Peyer's patch (tissue), 4 donors: ENCODE data around the gene CCDC88C. TPM values are rescaled to one million over a fixed set of nuclear protein-coding genes. Genes with fewer than 3 reads are reported as not detected.
"Not testable (repeated sequence)": the region's sequence is repeated elsewhere in the genome, so short reads cannot be mapped to it uniquely, and the experiment has no call there.

Source experiments
- DNase-seq, 3 donors: peaks; one replicate each; pipeline ENCODE4 v3.0.0-alpha.2; 2017 to 2019
- H3K27ac ChIP-seq, 4 donors: fragments of 200-600 bp; sonication (generic); one replicate each; pipeline ENCODE4 v1.5.1; 2016 to 2019
- H3K27me3 ChIP-seq, 2 donors: fragments of 200-600 bp; sonication (generic); one replicate each; pipeline ENCODE4 v1.5.1; 2019
- H3K36me3 ChIP-seq, 3 donors: fragments of 200-600 bp; sonication (generic); one replicate each; pipeline ENCODE4 v1.5.1; 2016 to 2019
- H3K4me1 ChIP-seq, 4 donors: fragments of 200-600 bp; sonication (generic); one replicate each; pipeline ENCODE4 v1.5.1; 2016 to 2019
- H3K4me3 ChIP-seq, 4 donors: fragments of 200-600 bp; sonication (generic); 1 replicate in 3 of 4; 2 replicates in 1 of 4; pipeline ENCODE4 v1.5.1; 2016 to 2019; ENCODE audit warnings: mild to moderate bottlenecking in 1 of 4
- H3K9me3 ChIP-seq, 4 donors: fragments of 200-600 bp; sonication (generic); one replicate each; pipeline ENCODE4 v1.5.1; 2016 to 2019; ENCODE audit warnings: mild to moderate bottlenecking in 1 of 4
- POLR2A ChIP-seq, 2 donors: fragments of 450-650 bp; IDR thresholded peaks; one replicate each; pipeline ENCODE4 v1.5.1; 2017; ENCODE audit warnings: antibody characterized with exemption in 2 of 2, mild to moderate bottlenecking in 2 of 2, moderate library complexity in 2 of 2
- total RNA-seq, 4 donors: library from RNA; depleted of rRNA; stranded (reverse); fragments of >200 nt; gene quantifications; one replicate each; pipeline ENCODE4 v1.1.0, GENCODE V29; 2016
- TF ChIP-seq, protein P1 (sequence below), 6 experiments: fragments of 450-650 bp in 4 of 6; fragments of 200-600 bp in 2 of 6; sonication (generic) in 1 of 6; IDR thresholded peaks; one replicate each; pipeline ENCODE4 v1.5.1; 2017 to 2019; ENCODE audit warnings: antibody characterized with exemption in 6 of 6, mild to moderate bottlenecking in 3 of 6, moderate library complexity in 1 of 6

CCDC88C gene
- total RNA-seq, 4 donors from 2014 or later = 18.9 to 189 (median 77.2) TPM

DNA sequence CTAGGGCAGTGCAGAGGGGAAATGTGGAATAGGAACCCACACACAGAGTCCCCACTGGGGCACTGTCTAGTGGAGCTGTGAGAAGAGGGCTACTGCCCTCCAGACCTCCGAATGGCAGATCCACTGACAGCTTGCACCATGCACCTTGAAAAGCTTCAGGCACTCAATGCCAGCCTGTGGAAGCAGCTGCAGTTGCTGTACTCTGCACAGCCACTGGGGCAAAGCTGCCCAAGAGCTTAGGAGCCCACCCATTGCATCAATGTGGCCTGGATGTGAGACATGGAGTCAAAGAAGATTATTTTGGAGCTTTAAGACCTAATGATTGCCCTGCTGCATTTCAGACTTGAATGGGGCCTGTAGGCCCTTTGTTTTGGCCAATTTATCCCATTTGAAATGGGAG is 21.7 kb upstream of the CCDC88C start:
- Histone ChIP-seq H3K27me3 (no peaks in the 10 kb centered on the region), H3K27ac (no peak overlapping the region), H3K4me1 (no peaks in the 10 kb centered on the region), H3K36me3 (no peaks in the 10 kb centered on the region), H3K9me3 (peaks cover 0 to 4% (median 0%) of the 10 kb centered on the region in 4 donors), H3K4me3 (no peak overlapping the region)
- TF ChIP-seq, protein P1, sequence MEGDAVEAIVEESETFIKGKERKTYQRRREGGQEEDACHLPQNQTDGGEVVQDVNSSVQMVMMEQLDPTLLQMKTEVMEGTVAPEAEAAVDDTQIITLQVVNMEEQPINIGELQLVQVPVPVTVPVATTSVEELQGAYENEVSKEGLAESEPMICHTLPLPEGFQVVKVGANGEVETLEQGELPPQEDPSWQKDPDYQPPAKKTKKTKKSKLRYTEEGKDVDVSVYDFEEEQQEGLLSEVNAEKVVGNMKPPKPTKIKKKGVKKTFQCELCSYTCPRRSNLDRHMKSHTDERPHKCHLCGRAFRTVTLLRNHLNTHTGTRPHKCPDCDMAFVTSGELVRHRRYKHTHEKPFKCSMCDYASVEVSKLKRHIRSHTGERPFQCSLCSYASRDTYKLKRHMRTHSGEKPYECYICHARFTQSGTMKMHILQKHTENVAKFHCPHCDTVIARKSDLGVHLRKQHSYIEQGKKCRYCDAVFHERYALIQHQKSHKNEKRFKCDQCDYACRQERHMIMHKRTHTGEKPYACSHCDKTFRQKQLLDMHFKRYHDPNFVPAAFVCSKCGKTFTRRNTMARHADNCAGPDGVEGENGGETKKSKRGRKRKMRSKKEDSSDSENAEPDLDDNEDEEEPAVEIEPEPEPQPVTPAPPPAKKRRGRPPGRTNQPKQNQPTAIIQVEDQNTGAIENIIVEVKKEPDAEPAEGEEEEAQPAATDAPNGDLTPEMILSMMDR (IDR thresholded peaks at IDR 0.05) = no peak
- no peak for TF ChIP-seq POLR2A (IDR thresholded peaks at IDR 0.05)
- no peak for DNase-seq

GRCh38 chr14:91438845-91439244 is 21.2 kb upstream of the CCDC88C start:
- Histone ChIP-seq H3K4me1 (no peaks in the 10 kb centered on the region), H3K9me3 (peaks cover 0 to 4% (median 0%) of the 10 kb centered on the region in 4 donors), H3K36me3 (no peaks in the 10 kb centered on the region), H3K27ac (no peak overlapping the region), H3K4me3 (no peak overlapping the region), H3K27me3 (no peaks in the 10 kb centered on the region)
- no peak for DNase-seq
- TF ChIP-seq, protein P1 (IDR thresholded peaks at IDR 0.05) = no peak

GRCh38 chr14:91436266-91436665 is 18.6 kb upstream of the CCDC88C start:
- not testable (repeated sequence) for DNase-seq, H3K9me3 ChIP-seq, H3K4me3 ChIP-seq, H3K27ac ChIP-seq, H3K36me3 ChIP-seq, H3K4me1 ChIP-seq, H3K27me3 ChIP-seq

GRCh38 chr14:91429385-91429784 is 11.8 kb upstream of the CCDC88C start:
- Histone ChIP-seq H3K36me3 (no peaks in the 10 kb centered on the region), H3K9me3 (no peaks in the 10 kb centered on the region), H3K4me1 (no peaks in the 10 kb centered on the region), H3K27ac (no peak overlapping the region), H3K4me3 (no peak overlapping the region), H3K27me3 (no peaks in the 10 kb centered on the region)
- no peak for TF ChIP-seq POLR2A (IDR thresholded peaks at IDR 0.05)
- TF ChIP-seq, protein P1 (IDR thresholded peaks at IDR 0.05) = no peak
- DNase-seq = no peak

DNA sequence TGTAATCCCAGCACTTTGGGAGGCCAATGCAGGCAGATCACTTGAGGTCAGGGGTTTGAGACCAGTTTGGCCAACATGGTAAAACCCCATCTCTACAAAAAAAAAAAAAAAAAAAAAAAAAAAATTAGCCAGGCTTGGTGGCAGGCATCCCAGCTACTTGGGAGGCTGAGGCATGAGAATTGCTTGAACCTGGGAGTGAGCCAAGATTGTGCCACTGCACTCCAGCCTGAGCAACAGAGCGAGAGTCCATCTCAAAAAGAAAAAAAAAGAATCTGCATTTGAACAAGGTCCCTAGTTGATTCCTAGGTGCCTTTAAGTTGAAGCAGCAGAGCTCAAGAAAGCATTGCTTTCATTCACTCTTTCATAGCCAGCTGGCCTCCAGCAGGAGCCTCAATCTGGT is 11.3 kb upstream of the CCDC88C start:
- H3K36me3 ChIP-seq, H3K27ac ChIP-seq, H3K9me3 ChIP-seq, H3K4me3 ChIP-seq, H3K4me1 ChIP-seq, DNase-seq, H3K27me3 ChIP-seq: not testable (repeated sequence)

- not testable (repeated sequence) for H3K4me3 ChIP-seq, H3K27ac ChIP-seq, H3K9me3 ChIP-seq, DNase-seq, H3K36me3 ChIP-seq, H3K27me3 ChIP-seq, H3K4me1 ChIP-seq
These were observed 7.9 kb upstream of the CCDC88C start for GRCh38 chr14:91425531-91425944.

DNA sequence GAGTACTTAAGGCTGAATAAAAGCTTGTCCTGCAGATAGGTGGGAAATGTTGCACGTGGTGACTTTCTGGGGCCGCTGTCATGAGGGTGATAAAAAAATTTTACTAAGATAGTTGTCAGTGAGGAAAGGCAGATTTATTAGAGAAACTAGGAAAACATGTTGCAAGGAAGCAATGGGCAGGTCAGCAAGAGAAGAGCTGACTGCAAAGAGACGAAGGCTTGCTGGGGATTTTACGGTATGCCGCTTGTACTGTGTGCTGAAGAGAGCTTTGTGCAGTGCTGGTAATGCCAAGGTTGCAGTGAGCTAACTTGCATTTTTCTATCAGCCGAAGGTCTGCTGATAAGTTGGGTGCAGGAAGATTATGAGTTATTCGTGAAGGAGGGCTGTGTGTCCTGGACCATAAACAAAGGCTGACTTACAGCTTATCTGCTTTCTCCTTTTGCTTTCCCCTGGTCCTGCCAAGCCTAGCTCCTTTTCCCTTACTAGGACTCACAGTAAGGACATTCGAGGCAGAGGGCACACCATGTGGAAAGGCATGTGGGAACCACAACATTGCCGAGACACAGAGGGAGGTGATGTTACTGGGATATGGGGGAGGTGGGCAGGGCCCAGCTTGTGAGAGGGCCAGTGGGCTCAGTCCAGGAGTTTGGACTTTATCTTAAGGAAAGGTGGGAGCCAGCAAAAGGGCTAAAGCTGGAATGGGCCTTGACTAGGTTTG is 7.4 kb upstream of the CCDC88C start:
- Histone ChIP-seq H3K4me1 (no peaks in the 10 kb centered on the region), H3K27me3 (no peaks in the 10 kb centered on the region), H3K4me3 (no peak overlapping the region), H3K27ac (no peak overlapping the region), H3K9me3 (no peaks in the 10 kb centered on the region), H3K36me3 (no peaks in the 10 kb centered on the region)
- DNase-seq = no peak
- no peak for TF ChIP-seq POLR2A (IDR thresholded peaks at IDR 0.05)
- TF ChIP-seq, protein P1 (IDR thresholded peaks at IDR 0.05) = no peak
